SK-N-SH (cell line): Measurements from ENCODE around the gene PDE4D. TPM values are rescaled to one million over a fixed set of nuclear protein-coding genes. Genes with fewer than 3 reads are reported as not detected.

Experiments used
- CTCF ChIA-PET: fragments of 300-600, 350-600 bp; formaldehyde crosslinking; extraction: SDS; loops from one replicate; lab custom pipeline; 2021; lab: Yijun Ruan, JAX
- POLR2A ChIA-PET: fragments of 350-600 bp; sonication (Branson Sonifier 250); formaldehyde crosslinking; extraction: SDS; loops from one replicate; lab custom pipeline; 2020; ENCODE audit warnings: antibody characterized with exemption, inconsistent platforms; lab: Yijun Ruan, JAX
- DNase-seq: peaks from one replicate; pipeline ENCODE4 v3.0.0; 2012
- H2AFZ ChIP-seq: fragments of 200-600 bp; sonication (generic); 2 replicates; pipeline ENCODE4 v1.8.1; 2016; ENCODE audit warnings: antibody characterized with exemption, mild to moderate bottlenecking, low read depth
- H3F3A ChIP-seq: fragments of 200-600 bp; sonication (generic); replicated peaks from 2 replicates; pipeline ENCODE3; 2016; ENCODE audit warnings: antibody characterized with exemption, mild to moderate bottlenecking; ENCODE audit not compliant: insufficient read depth
- H3K27ac ChIP-seq, 2 experiments: fragments of 200-500 bp in 1 of 2; fragments of 200-600 bp in 1 of 2; sonication (Bioruptor generic) in 1 of 2; sonication (generic), shearing (Covaris generic) in 1 of 2; 2 replicates each; pipeline versions ENCODE4 v1.5.1 to v1.6.1; 2014 to 2016; ENCODE audit warnings: low read depth in 2 of 2, inconsistent platforms in 1 of 2, low read length in 1 of 2, mild to moderate bottlenecking in 1 of 2, mixed read lengths in 1 of 2
- H3K27me3 ChIP-seq: fragments of 200-600 bp; sonication (generic), shearing (Covaris generic); 2 replicates; pipeline ENCODE4 v1.6.1; 2016; ENCODE audit warnings: mixed run types; ENCODE audit not compliant: insufficient read depth
- H3K36me3 ChIP-seq, 2 experiments: fragments of 200-500 bp in 1 of 2; fragments of 200-600 bp in 1 of 2; sonication (Bioruptor generic) in 1 of 2; sonication (generic) in 1 of 2; replicated peaks in 1 of 2; 2 replicates each; pipeline versions ENCODE3 to v1.5.1; 2014 to 2016; ENCODE audit warnings: low read length in 1 of 2, mild to moderate bottlenecking in 1 of 2; ENCODE audit not compliant: insufficient read depth in 2 of 2, control insufficient read depth in 1 of 2
- H3K4me1 ChIP-seq, 2 experiments: fragments of 200-500 bp in 1 of 2; fragments of 200-600 bp in 1 of 2; sonication (Bioruptor generic) in 1 of 2; sonication (generic), shearing (Covaris generic) in 1 of 2; 2 replicates each; pipeline versions ENCODE4 v1.5.1 to v1.6.1; 2014 to 2016; ENCODE audit warnings: low read depth in 1 of 2, low read length in 1 of 2, mixed run types in 1 of 2; ENCODE audit not compliant: insufficient read depth in 2 of 2, control insufficient read depth in 1 of 2
- H3K4me2 ChIP-seq: fragments of 200-600 bp; sonication (generic), shearing (Covaris generic); 2 replicates; pipeline ENCODE4 v1.6.1; 2017; ENCODE audit warnings: mixed run types
- H3K4me3 ChIP-seq, 2 experiments: fragments of 200-500 bp in 1 of 2; fragments of 200-600 bp in 1 of 2; sonication (Bioruptor generic) in 1 of 2; sonication (generic), shearing (Covaris generic) in 1 of 2; 2 replicates each; pipeline versions ENCODE4 v1.5.1 to v1.8.1; 2014 to 2016; ENCODE audit warnings: low read depth in 2 of 2, inconsistent platforms in 1 of 2, low read length in 1 of 2, mild to moderate bottlenecking in 1 of 2, mixed read lengths in 1 of 2, moderate library complexity in 1 of 2
- H3K79me2 ChIP-seq: fragments of 200-600 bp; sonication (generic); 2 replicates; pipeline ENCODE4 v1.8.1; 2017; ENCODE audit warnings: mild to moderate bottlenecking; ENCODE audit not compliant: insufficient read depth
- H3K9ac ChIP-seq: fragments of 200-600 bp; sonication (generic); 2 replicates; pipeline ENCODE4 v1.6.1; 2017; ENCODE audit warnings: mixed run types
- H3K9me2 ChIP-seq: fragments of 200-600 bp; sonication (generic); 2 replicates; pipeline ENCODE4 v1.6.1; 2017; ENCODE audit warnings: mixed run types
- H3K9me3 ChIP-seq: fragments of 200-600 bp; sonication (generic); 2 replicates; pipeline ENCODE4 v1.6.1; 2017; ENCODE audit warnings: mixed run types, mild to moderate bottlenecking, moderate library complexity
- H4K20me1 ChIP-seq: fragments of 200-600 bp; sonication (generic); 2 replicates; pipeline ENCODE4 v1.6.1; 2017; ENCODE audit warnings: mild to moderate bottlenecking, mixed run types; ENCODE audit not compliant: insufficient read depth
- CHD2 ChIP-seq: fragments of 150-350 bp; IDR thresholded peaks from 2 replicates; pipeline ENCODE4 v1.6.1; 2018; ENCODE audit warnings: low read length; ENCODE audit not compliant: partially characterized antibody
- EP300 ChIP-seq, 2 experiments: IDR thresholded peaks; 2 replicates each; pipeline versions ENCODE4 v1.4.0 to v1.6.1; 2012; ENCODE audit warnings: borderline replicate concordance in 1 of 2, low read depth in 1 of 2, low read length in 1 of 2
- FOSL2 ChIP-seq: IDR thresholded peaks from 2 replicates; pipeline ENCODE4 v1.4.0; 2012; ENCODE audit warnings: low read depth, mild to moderate bottlenecking, moderate library complexity, borderline replicate concordance
- GABPA ChIP-seq: IDR thresholded peaks from 2 replicates; pipeline ENCODE4 v1.4.0; 2012; ENCODE audit warnings: low read depth, mild to moderate bottlenecking
- GATA2 ChIP-seq: sonication (generic); formaldehyde crosslinking; IDR thresholded peaks from 2 replicates; pipeline ENCODE4 v1.5.0; 2020; ENCODE audit warnings: mild to moderate bottlenecking, missing genetic modification reagents
- IRF3 ChIP-seq: fragments of 150-350 bp; IDR thresholded peaks from 2 replicates; pipeline ENCODE4 v1.6.1; 2016; ENCODE audit warnings: mild to moderate bottlenecking, low read depth, low read length
- JUND ChIP-seq: IDR thresholded peaks from 2 replicates; pipeline ENCODE4 v1.4.0; 2012
- MEF2A ChIP-seq: IDR thresholded peaks from 2 replicates; pipeline ENCODE4 v1.4.0; 2012; ENCODE audit warnings: low read depth, borderline replicate concordance
- RCOR1 ChIP-seq: fragments of 150-350 bp; IDR thresholded peaks from 2 replicates; pipeline ENCODE4 v1.6.1; 2017; ENCODE audit warnings: antibody characterized with exemption, low read length
- REST ChIP-seq: IDR thresholded peaks from 2 replicates; pipeline ENCODE4 v1.6.1; 2012; ENCODE audit warnings: mild to moderate bottlenecking, low read depth, low read length, moderate library complexity
- RFX5 ChIP-seq: IDR thresholded peaks from 2 replicates; pipeline ENCODE4 v1.6.1; 2012; ENCODE audit warnings: mild to moderate bottlenecking, improper control_type of control experiment, low read length
- TAF1 ChIP-seq: IDR thresholded peaks from 2 replicates; pipeline ENCODE4 v1.6.1; 2012; ENCODE audit warnings: low read depth, mild to moderate bottlenecking, low read length, moderate library complexity, borderline replicate concordance
- TCF12 ChIP-seq: IDR thresholded peaks from 2 replicates; pipeline ENCODE4 v1.4.0; 2012
- TEAD4 ChIP-seq: IDR thresholded peaks from 2 replicates; pipeline ENCODE4 v1.4.0; 2012; ENCODE audit warnings: mild to moderate bottlenecking, borderline replicate concordance; ENCODE audit not compliant: insufficient read depth
- USF1 ChIP-seq: IDR thresholded peaks from 2 replicates; pipeline ENCODE4 v1.4.0; 2012; ENCODE audit warnings: low read depth, borderline replicate concordance
- USF2 ChIP-seq: fragments of 150-350 bp; IDR thresholded peaks from 2 replicates; pipeline ENCODE4 v1.6.1; 2017; ENCODE audit warnings: antibody characterized with exemption, low read length, low read depth, borderline replicate concordance
- WGBS: methylation state at CpG from one replicate; pipeline ENCODE4 v1.1.6; 2017; ENCODE audit warnings: low lambda C conversion rate; 5-methylcytosine and 5-hydroxymethylcytosine counted together
- polyA plus RNA-seq, 3 experiments: library from polyadenylated mRNA; depleted of rRNA; stranded (reverse); fragments of >200 nt; gene quantifications; 2 replicates each; pipeline ENCODE4 v1.2.3, GENCODE V29; 2012

Gene PDE4D
- polyA plus RNA-seq, 1 of the 3 experiments (the other 2 are of a cell fraction), result 2.4 TPM

GRCh38 chr5:59246145-59246869 is 647.2 kb downstream of the PDE4D start:
- peaks cover 4% of the 10 kb centered on the region for H3F3A ChIP-seq
- H3K4me1 ChIP-seq, result peaks cover 5 to 8% of the 10 kb centered on the region in 2 experiments; a peak in 2 of 4 replicates
- no peaks in the 10 kb centered on the region for H4K20me1 ChIP-seq
- no peaks in the 10 kb centered on the region for H3K79me2 ChIP-seq
- POLR2A ChIA-PET, result no interaction called here
- H2AFZ ChIP-seq, result no peak overlapping the region
- peak overlapping the region; percentile 39; a peak in 3 of 4 replicates for H3K27ac ChIP-seq
- no peaks in the 10 kb centered on the region for H3K9me3 ChIP-seq
- H3K36me3 ChIP-seq, result no peaks in the 10 kb centered on the region
- no peak overlapping the region for H3K4me3 ChIP-seq
- DNase-seq, result no peak
- H3K4me2 ChIP-seq, result no peak overlapping the region
- no peaks in the 10 kb centered on the region for H3K9me2 ChIP-seq
- no peak overlapping the region for H3K9ac ChIP-seq
- 23% methylated on average over 3 of the region's 3 CpGs for WGBS
- no peaks in the 10 kb centered on the region for H3K27me3 ChIP-seq
- CTCF ChIA-PET, result interaction anchor here (1.1 to 1.3 kb wide), 2 partner anchors 19 to 122 kb away, joined by 3 to 4 read pairs; no protein-coding TSS in a partner anchor
- no peak for TF ChIP-seq GATA2 (CRISPR knock-in tag)
- no peak for TF ChIP-seq MEF2A
- TF ChIP-seq REST, result no peak
- no peak for TF ChIP-seq TEAD4
- no peak for TF ChIP-seq USF1
- TF ChIP-seq TCF12, result peak; percentile 35; the same call in 1 of the 2 replicates
- no peak for TF ChIP-seq GABPA
- 0 out of 2 replicates have a peak, but pooled peaks have one; percentile 2 for TF ChIP-seq FOSL2
- no peak for TF ChIP-seq CHD2
- no peak for TF ChIP-seq TAF1
- no peak for TF ChIP-seq RCOR1
- TF ChIP-seq IRF3, result no peak
- peak; percentile 10; the same call in 1 of the 2 replicates for TF ChIP-seq JUND
- TF ChIP-seq RFX5, result no peak
- no peak for TF ChIP-seq USF2
- TF ChIP-seq EP300 (IDR thresholded peaks at IDR 0.05; ENCODE audit: borderline replicate concordance in 1 of 2, low read depth in 1 of 2, low read length in 1 of 2), result 0 out of 4 replicates have a peak, but pooled peaks of 1 of the 2 experiments have one; percentile 11
- TF ChIP-seq, all 33 proteins: peak for 4
